SK-N-SH (cell line): ENCODE results near the gene OLFML2A. TPM values are rescaled to one million over a fixed set of nuclear protein-coding genes. Genes with fewer than 3 reads are reported as not detected.

Experiments used
- CTCF ChIA-PET: fragments of 300-600, 350-600 bp; formaldehyde crosslinking; extraction: SDS; loops from one replicate; lab custom pipeline; 2021; lab: Yijun Ruan, JAX
- POLR2A ChIA-PET: fragments of 350-600 bp; sonication (Branson Sonifier 250); formaldehyde crosslinking; extraction: SDS; loops from one replicate; lab custom pipeline; 2020; ENCODE audit warnings: antibody characterized with exemption, inconsistent platforms; lab: Yijun Ruan, JAX
- DNase-seq: peaks from one replicate; pipeline ENCODE4 v3.0.0; 2012
- H2AFZ ChIP-seq: fragments of 200-600 bp; sonication (generic); 2 replicates; pipeline ENCODE4 v1.8.1; 2016; ENCODE audit warnings: antibody characterized with exemption, mild to moderate bottlenecking, low read depth
- H3F3A ChIP-seq: fragments of 200-600 bp; sonication (generic); replicated peaks from 2 replicates; pipeline ENCODE3; 2016; ENCODE audit warnings: antibody characterized with exemption, mild to moderate bottlenecking; ENCODE audit not compliant: insufficient read depth
- H3K27ac ChIP-seq, 2 experiments: fragments of 200-500 bp in 1 of 2; fragments of 200-600 bp in 1 of 2; sonication (Bioruptor generic) in 1 of 2; sonication (generic), shearing (Covaris generic) in 1 of 2; 2 replicates each; pipeline versions ENCODE4 v1.5.1 to v1.6.1; 2014 to 2016; ENCODE audit warnings: low read depth in 2 of 2, inconsistent platforms in 1 of 2, low read length in 1 of 2, mild to moderate bottlenecking in 1 of 2, mixed read lengths in 1 of 2
- H3K27me3 ChIP-seq: fragments of 200-600 bp; sonication (generic), shearing (Covaris generic); 2 replicates; pipeline ENCODE4 v1.6.1; 2016; ENCODE audit warnings: mixed run types; ENCODE audit not compliant: insufficient read depth
- H3K36me3 ChIP-seq, 2 experiments: fragments of 200-500 bp in 1 of 2; fragments of 200-600 bp in 1 of 2; sonication (Bioruptor generic) in 1 of 2; sonication (generic) in 1 of 2; replicated peaks in 1 of 2; 2 replicates each; pipeline versions ENCODE3 to v1.5.1; 2014 to 2016; ENCODE audit warnings: low read length in 1 of 2, mild to moderate bottlenecking in 1 of 2; ENCODE audit not compliant: insufficient read depth in 2 of 2, control insufficient read depth in 1 of 2
- H3K4me1 ChIP-seq, 2 experiments: fragments of 200-500 bp in 1 of 2; fragments of 200-600 bp in 1 of 2; sonication (Bioruptor generic) in 1 of 2; sonication (generic), shearing (Covaris generic) in 1 of 2; 2 replicates each; pipeline versions ENCODE4 v1.5.1 to v1.6.1; 2014 to 2016; ENCODE audit warnings: low read depth in 1 of 2, low read length in 1 of 2, mixed run types in 1 of 2; ENCODE audit not compliant: insufficient read depth in 2 of 2, control insufficient read depth in 1 of 2
- H3K4me2 ChIP-seq: fragments of 200-600 bp; sonication (generic), shearing (Covaris generic); 2 replicates; pipeline ENCODE4 v1.6.1; 2017; ENCODE audit warnings: mixed run types
- H3K4me3 ChIP-seq, 2 experiments: fragments of 200-500 bp in 1 of 2; fragments of 200-600 bp in 1 of 2; sonication (Bioruptor generic) in 1 of 2; sonication (generic), shearing (Covaris generic) in 1 of 2; 2 replicates each; pipeline versions ENCODE4 v1.5.1 to v1.8.1; 2014 to 2016; ENCODE audit warnings: low read depth in 2 of 2, inconsistent platforms in 1 of 2, low read length in 1 of 2, mild to moderate bottlenecking in 1 of 2, mixed read lengths in 1 of 2, moderate library complexity in 1 of 2
- H3K79me2 ChIP-seq: fragments of 200-600 bp; sonication (generic); 2 replicates; pipeline ENCODE4 v1.8.1; 2017; ENCODE audit warnings: mild to moderate bottlenecking; ENCODE audit not compliant: insufficient read depth
- H3K9ac ChIP-seq: fragments of 200-600 bp; sonication (generic); 2 replicates; pipeline ENCODE4 v1.6.1; 2017; ENCODE audit warnings: mixed run types
- H3K9me2 ChIP-seq: fragments of 200-600 bp; sonication (generic); 2 replicates; pipeline ENCODE4 v1.6.1; 2017; ENCODE audit warnings: mixed run types
- H3K9me3 ChIP-seq: fragments of 200-600 bp; sonication (generic); 2 replicates; pipeline ENCODE4 v1.6.1; 2017; ENCODE audit warnings: mixed run types, mild to moderate bottlenecking, moderate library complexity
- H4K20me1 ChIP-seq: fragments of 200-600 bp; sonication (generic); 2 replicates; pipeline ENCODE4 v1.6.1; 2017; ENCODE audit warnings: mild to moderate bottlenecking, mixed run types; ENCODE audit not compliant: insufficient read depth
- CHD2 ChIP-seq: fragments of 150-350 bp; IDR thresholded peaks from 2 replicates; pipeline ENCODE4 v1.6.1; 2018; ENCODE audit warnings: low read length; ENCODE audit not compliant: partially characterized antibody
- ELF1 ChIP-seq: IDR thresholded peaks from 2 replicates; pipeline ENCODE4 v1.4.0; 2012
- EZH2phosphoT487 ChIP-seq: fragments of 200-600 bp; sonication (generic); IDR thresholded peaks from 2 replicates; pipeline ENCODE4 v1.6.1; 2017; ENCODE audit warnings: low read depth, mixed run types, mild to moderate bottlenecking, antibody characterized with exemption, moderate library complexity, borderline replicate concordance
- FOSL2 ChIP-seq: IDR thresholded peaks from 2 replicates; pipeline ENCODE4 v1.4.0; 2012; ENCODE audit warnings: low read depth, mild to moderate bottlenecking, moderate library complexity, borderline replicate concordance
- GABPA ChIP-seq: IDR thresholded peaks from 2 replicates; pipeline ENCODE4 v1.4.0; 2012; ENCODE audit warnings: low read depth, mild to moderate bottlenecking
- IRF3 ChIP-seq: fragments of 150-350 bp; IDR thresholded peaks from 2 replicates; pipeline ENCODE4 v1.6.1; 2016; ENCODE audit warnings: mild to moderate bottlenecking, low read depth, low read length
- MXI1 ChIP-seq: IDR thresholded peaks from 2 replicates; pipeline ENCODE4 v1.6.1; 2012; ENCODE audit warnings: mild to moderate bottlenecking, low read depth, low read length, improper control_type of control experiment
- PBX3 ChIP-seq: IDR thresholded peaks from 2 replicates; pipeline ENCODE4; 2012
- RAD21 ChIP-seq: IDR thresholded peaks from 2 replicates; pipeline ENCODE4 v1.6.1; 2012; ENCODE audit warnings: mild to moderate bottlenecking, low read length
- TAF1 ChIP-seq: IDR thresholded peaks from 2 replicates; pipeline ENCODE4 v1.6.1; 2012; ENCODE audit warnings: low read depth, mild to moderate bottlenecking, low read length, moderate library complexity, borderline replicate concordance
- USF1 ChIP-seq: IDR thresholded peaks from 2 replicates; pipeline ENCODE4 v1.4.0; 2012; ENCODE audit warnings: low read depth, borderline replicate concordance
- USF2 ChIP-seq: fragments of 150-350 bp; IDR thresholded peaks from 2 replicates; pipeline ENCODE4 v1.6.1; 2017; ENCODE audit warnings: antibody characterized with exemption, low read length, low read depth, borderline replicate concordance
- ZBTB33 ChIP-seq: IDR thresholded peaks from 2 replicates; pipeline ENCODE4 v1.4.0; 2012; ENCODE audit warnings: low read depth, borderline replicate concordance
- WGBS: methylation state at CpG from one replicate; pipeline ENCODE4 v1.1.6; 2017; ENCODE audit warnings: low lambda C conversion rate; 5-methylcytosine and 5-hydroxymethylcytosine counted together
- polyA plus RNA-seq, 3 experiments: library from polyadenylated mRNA; depleted of rRNA; stranded (reverse); fragments of >200 nt; gene quantifications; 2 replicates each; pipeline ENCODE4 v1.2.3, GENCODE V29; 2012

OLFML2A gene
- polyA plus RNA-seq, 1 of the 3 experiments (the other 2 are of a cell fraction): 7.7 TPM

- no peak for TF ChIP-seq USF2
- TF ChIP-seq PBX3: no peak
- no peak for TF ChIP-seq MXI1
- TF ChIP-seq ZBTB33: no peak
- no peak for TF ChIP-seq EZH2phosphoT487
- Histone ChIP-seq H3K27ac (no peak overlapping the region), H3K9me3 (no peaks in the 10 kb centered on the region), H3K36me3 (no peaks in the 10 kb centered on the region), H3K9ac (no peak overlapping the region), H3F3A (no peaks in the 10 kb centered on the region), H3K27me3 (no peaks in the 10 kb centered on the region), H3K4me1 (no peaks in the 10 kb centered on the region), H3K4me2 (no peak overlapping the region), H3K79me2 (no peaks in the 10 kb centered on the region), H3K4me3 (no peak overlapping the region), H3K9me2 (no peaks in the 10 kb centered on the region), H2AFZ (no peak overlapping the region), H4K20me1 (no peaks in the 10 kb centered on the region)
- POLR2A ChIA-PET: no interaction called here
- CTCF ChIA-PET: interaction anchor here (1.0 to 20.5 kb wide), 4 partner anchors 15 to 63 kb away, joined by 4 to 215 read pairs (median 17); partner anchors contain the start of genes OLFML2A and WDR38
- 82% methylated on average over 8 of the region's 8 CpGs for WGBS
- DNase-seq: no peak
Measured at GRCh38 chr9:124790301-124790700, 13.4 kb downstream of the OLFML2A start.

GRCh38 chr9:124790801-124791505, 14.0 kb downstream of the OLFML2A start:
- Histone ChIP-seq H3K36me3 (no peaks in the 10 kb centered on the region), H4K20me1 (no peaks in the 10 kb centered on the region), H3K27ac (no peak overlapping the region), H3K27me3 (no peaks in the 10 kb centered on the region), H3K4me1 (peaks cover 0 to 4% of the 10 kb centered on the region in 2 experiments; a peak in 1 of 4 replicates), H2AFZ (no peak overlapping the region), H3K9ac (no peak overlapping the region), H3F3A (no peaks in the 10 kb centered on the region), H3K4me3 (no peak overlapping the region), H3K9me3 (no peaks in the 10 kb centered on the region), H3K9me2 (no peaks in the 10 kb centered on the region), H3K4me2 (no peak overlapping the region), H3K79me2 (no peaks in the 10 kb centered on the region)
- DNase-seq: no peak
- 73% methylated on average over 5 of the region's 5 CpGs for WGBS
- ChIA-PET POLR2A (no interaction called here), CTCF (interaction anchor here (0.9 to 20.5 kb wide), 3 partner anchors 15 to 62 kb away, joined by 4 to 215 read pairs (median 29); partner anchors contain the start of genes OLFML2A and WDR38)
- no peak for TF ChIP-seq TAF1
- no peak for TF ChIP-seq USF2
- no peak for TF ChIP-seq GABPA
- TF ChIP-seq USF1: no peak
- TF ChIP-seq EZH2phosphoT487: no peak
- no peak for TF ChIP-seq RAD21
- TF ChIP-seq ZBTB33: no peak
- no peak for TF ChIP-seq CHD2
- TF ChIP-seq IRF3: no peak
- TF ChIP-seq FOSL2: no peak
- TF ChIP-seq ELF1: no peak
